ENCODE measurements around the gene IP6K2.
"Not testable (repeated sequence)": the region's sequence is repeated elsewhere in the genome, so short reads cannot be mapped to it uniquely, and the experiment has no call there.

The IP6K2 gene

GRCh38 chr3:48727511-48727910, 10.5 kb upstream of the IP6K2 start:
- no peak for DNase-seq (ENCODE audit: low read depth)

- not testable (repeated sequence) for DNase-seq (ENCODE audit: low read depth)
Observed at GRCh38 chr3:48725185-48725855, 8.3 kb upstream of the IP6K2 start.

- DNase-seq (ENCODE audit: low read depth), result no peak
Observed at GRCh38 chr3:48723725-48724124, 6.7 kb upstream of the IP6K2 start.

GRCh38 chr3:48723293-48723692, 6.3 kb upstream of the IP6K2 start:
- not testable (repeated sequence) for DNase-seq (ENCODE audit: low read depth)

GRCh38 chr3:48716508-48716981, 476 bp downstream of the IP6K2 start:
- no peak for DNase-seq (ENCODE audit: low read depth)

GRCh38 chr3:48715174-48715800, 1.7 kb downstream of the IP6K2 start:
- DNase-seq (ENCODE audit: low read depth), result no peak

- no peak for DNase-seq (ENCODE audit: low read depth)
Observed at GRCh38 chr3:48711727-48712126, 5.3 kb downstream of the IP6K2 start.

GRCh38 chr3:48709051-48709461, 8.0 kb downstream of the IP6K2 start:
- DNase-seq (ENCODE audit: low read depth), result no peak

- no peak for DNase-seq (ENCODE audit: low read depth)
Observed at GRCh38 chr3:48708481-48708889, 8.5 kb downstream of the IP6K2 start.

GRCh38 chr3:48707157-48707556, 9.9 kb downstream of the IP6K2 start:
- DNase-seq (ENCODE audit: low read depth), result no peak

- no peak for DNase-seq (ENCODE audit: low read depth)
Observed at GRCh38 chr3:48702320-48702920, 14.6 kb downstream of the IP6K2 start.

- no peak for DNase-seq (ENCODE audit: low read depth)
Observed at GRCh38 chr3:48700731-48701405, 16.2 kb downstream of the IP6K2 start.

- DNase-seq (ENCODE audit: low read depth), result no peak
Observed at GRCh38 chr3:48698891-48699290, 18.1 kb downstream of the IP6K2 start.

GRCh38 chr3:48697952-48698351, 19.1 kb downstream of the IP6K2 start:
- no peak for DNase-seq (ENCODE audit: low read depth)

- DNase-seq (ENCODE audit: low read depth), result no peak
Observed at GRCh38 chr3:48696601-48697000, 20.4 kb downstream of the IP6K2 start.

- DNase-seq (ENCODE audit: low read depth), result no peak
Observed at GRCh38 chr3:48696156-48696555, 20.9 kb downstream of the IP6K2 start.

- DNase-seq (ENCODE audit: low read depth), result no peak
Observed at GRCh38 chr3:48695393-48695753, 21.6 kb downstream of the IP6K2 start.

- DNase-seq (ENCODE audit: low read depth), result no peak
Observed at GRCh38 chr3:48694610-48695392, 22.2 kb downstream of the IP6K2 start.

- DNase-seq (ENCODE audit: low read depth), result no peak
Observed at GRCh38 chr3:48693826-48694225, 23.2 kb downstream of the IP6K2 start.

- DNase-seq (ENCODE audit: low read depth), result no peak
Observed at GRCh38 chr3:48692551-48692950, 24.5 kb downstream of the IP6K2 start.

- DNase-seq (ENCODE audit: low read depth), result no peak
Observed at GRCh38 chr3:48690846-48691458, 26.1 kb downstream of the IP6K2 start.

- no peak for DNase-seq (ENCODE audit: low read depth)
Observed at GRCh38 chr3:48689384-48689783, 27.6 kb downstream of the IP6K2 start.

Data from T follicular helper cell (primary cell).